GM13977 (cell line): ENCODE data around the gene AGMO.

Source experiments
- DNase-seq: peaks from one replicate; pipeline ENCODE4 v3.0.0; 2012; ENCODE audit warnings: low spot score
- CTCF ChIP-seq: IDR thresholded peaks from 2 replicates; pipeline ENCODE4 v1.5.1; 2012; ENCODE audit warnings: mild to moderate bottlenecking, control low read depth; ENCODE audit not compliant: insufficient read depth; ENCODE audit errors: extremely low read depth, missing control alignments
- in situ Hi-C: fragments of 300-500 bp; cut with MboI; formaldehyde crosslinking; loops from one replicate; pipeline ENCODE4 v1.12.0; 2022; ENCODE audit warnings: low sequenced_read_pairs, low pct_unique_long_range_greater_than_20kb, mixed read lengths, inconsistent platforms; ENCODE audit not compliant: unreplicated experiment

The AGMO gene

GRCh38 chr7:15584575-15584974 is 22.8 kb upstream of the AGMO start:
- in situ Hi-C loops, result no loop called here
- TF ChIP-seq CTCF, result no peak
- no peak for DNase-seq

GRCh38 chr7:15582773-15583172 is 21.0 kb upstream of the AGMO start:
- TF ChIP-seq CTCF, result no peak
- in situ Hi-C loops, result no loop called here
- DNase-seq, result no peak

GRCh38 chr7:15581352-15581951 is 19.6 kb upstream of the AGMO start:
- no peak for DNase-seq
- in situ Hi-C loops, result no loop called here
- TF ChIP-seq CTCF, result no peak

GRCh38 chr7:15580604-15581351 is 19.0 kb upstream of the AGMO start:
- DNase-seq, result no peak
- TF ChIP-seq CTCF, result no peak
- in situ Hi-C loops, result no loop called here

GRCh38 chr7:15577600-15577999 is 15.8 kb upstream of the AGMO start:
- in situ Hi-C loops, result no loop called here
- no peak for DNase-seq
- no peak for TF ChIP-seq CTCF

GRCh38 chr7:15571301-15571878 is 9.6 kb upstream of the AGMO start:
- no peak for TF ChIP-seq CTCF
- in situ Hi-C loops, result no loop called here
- DNase-seq, result no peak
